H1 (cell line): ENCODE data around the gene C1orf87. TPM values are rescaled to one million over a fixed set of nuclear protein-coding genes. Genes with fewer than 3 reads are reported as not detected.

Experiments
- BRCA1 ChIP-seq: IDR thresholded peaks from 2 replicates; pipeline ENCODE4 v1.6.1; 2012; ENCODE audit warnings: low read depth, low read length, improper control_type of control experiment
- EP300 ChIP-seq, 2 experiments: IDR thresholded peaks; 1 replicate in 1 of 2; 2 replicates in 1 of 2; pipeline ENCODE4 v1.6.1; 2011 to 2012; ENCODE audit warnings: low read depth in 2 of 2, low read length in 2 of 2, mild to moderate bottlenecking in 2 of 2, borderline replicate concordance in 1 of 2, inconsistent platforms in 1 of 2, moderate library complexity in 1 of 2
- GABPA ChIP-seq: IDR thresholded peaks from 2 replicates; pipeline ENCODE4 v1.6.1; 2011; ENCODE audit warnings: mild to moderate bottlenecking, low read length, moderate library complexity, borderline replicate concordance; ENCODE audit not compliant: insufficient read depth
- HDAC6 ChIP-seq: IDR thresholded peaks from one replicate; pipeline ENCODE4 v1.7.1; 2012; ENCODE audit warnings: low read depth, mild to moderate bottlenecking, inconsistent platforms, low read length, moderate library complexity
- POLR2A ChIP-seq, 2 experiments: IDR thresholded peaks; 1 replicate in 1 of 2; 2 replicates in 1 of 2; pipeline ENCODE4 v1.6.1; 2011; ENCODE audit warnings: low read depth in 2 of 2, low read length in 2 of 2, mild to moderate bottlenecking in 2 of 2; ENCODE audit errors: control extremely low read depth in 1 of 2
- SP4 ChIP-seq: IDR thresholded peaks from 2 replicates; pipeline ENCODE4 v1.6.1; 2012; ENCODE audit warnings: low read length, inconsistent platforms
- polyA plus RNA-seq, 7 experiments: library from polyadenylated mRNA; depleted of rRNA in 3 of 7; stranded (reverse) in 5 of 7; unstranded in 2 of 7; fragments of >200 nt in 5 of 7; fragments of 200-250 nt in 2 of 7; gene quantifications; 1 replicate in 5 of 7; 2 replicates in 1 of 7; 4 replicates in 1 of 7; pipeline versions ENCODE4 v1.2.1 to v1.2.3, GENCODE V29; 2011 to 2013; ENCODE audit warnings: missing spikeins in 2 of 7, mixed read lengths in 2 of 7
- total RNA-seq: library from RNA; stranded (reverse); fragmentation: NEBNext Ultra II Directional; extraction: Animal tissue kit (Norgen Biotek cat#: 25700); gene quantifications from 2 replicates; pipeline ENCODE4 v1.2.1, GENCODE V29; 2021

C1orf87 gene
- total and polyA plus RNA-seq, 2 of the 8 experiments (the other 6 are each of a cell fraction or from before 2014, with no cell fraction given): 0.41 TPM; not detected in 1

DNA sequence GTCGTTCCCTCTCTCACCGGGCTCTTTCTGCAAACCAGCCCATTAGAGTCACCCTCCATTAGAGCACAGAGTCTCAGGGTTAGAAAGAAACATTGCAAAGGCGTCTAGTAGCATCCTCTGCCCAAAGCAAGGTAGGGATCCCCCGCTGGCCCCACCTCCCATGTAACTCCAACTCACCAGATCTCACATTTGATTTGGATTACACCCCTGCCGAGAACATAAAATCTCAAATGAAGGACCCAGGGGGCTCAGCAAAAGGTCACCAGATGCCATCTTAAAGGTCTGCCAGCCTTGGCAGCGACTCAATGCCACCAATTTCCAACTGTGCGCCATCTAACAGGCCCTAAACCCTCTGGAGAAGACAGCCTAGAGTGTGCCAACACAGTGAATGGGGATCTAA is 14.1 kb downstream of the C1orf87 start (continued):
- TF ChIP-seq GABPA (no peak), POLR2A (IDR thresholded peaks at IDR 0.05; ENCODE audit: control extremely low read depth in 1 of 2, low read depth in 2 of 2, low read length in 2 of 2) (no peak), EP300 (IDR thresholded peaks at IDR 0.05; ENCODE audit: borderline replicate concordance in 1 of 2, low read depth in 2 of 2, low read length in 2 of 2) (no peak), SP4 (no peak), BRCA1 (no peak), HDAC6 (no peak)
